ENCODE results near the gene SRSF1.
"Not testable (repeated sequence)": the region's sequence is repeated elsewhere in the genome, so short reads cannot be mapped to it uniquely, and the experiment has no call there.

Gene SRSF1, protein sequence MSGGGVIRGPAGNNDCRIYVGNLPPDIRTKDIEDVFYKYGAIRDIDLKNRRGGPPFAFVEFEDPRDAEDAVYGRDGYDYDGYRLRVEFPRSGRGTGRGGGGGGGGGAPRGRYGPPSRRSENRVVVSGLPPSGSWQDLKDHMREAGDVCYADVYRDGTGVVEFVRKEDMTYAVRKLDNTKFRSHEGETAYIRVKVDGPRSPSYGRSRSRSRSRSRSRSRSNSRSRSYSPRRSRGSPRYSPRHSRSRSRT

DNA sequence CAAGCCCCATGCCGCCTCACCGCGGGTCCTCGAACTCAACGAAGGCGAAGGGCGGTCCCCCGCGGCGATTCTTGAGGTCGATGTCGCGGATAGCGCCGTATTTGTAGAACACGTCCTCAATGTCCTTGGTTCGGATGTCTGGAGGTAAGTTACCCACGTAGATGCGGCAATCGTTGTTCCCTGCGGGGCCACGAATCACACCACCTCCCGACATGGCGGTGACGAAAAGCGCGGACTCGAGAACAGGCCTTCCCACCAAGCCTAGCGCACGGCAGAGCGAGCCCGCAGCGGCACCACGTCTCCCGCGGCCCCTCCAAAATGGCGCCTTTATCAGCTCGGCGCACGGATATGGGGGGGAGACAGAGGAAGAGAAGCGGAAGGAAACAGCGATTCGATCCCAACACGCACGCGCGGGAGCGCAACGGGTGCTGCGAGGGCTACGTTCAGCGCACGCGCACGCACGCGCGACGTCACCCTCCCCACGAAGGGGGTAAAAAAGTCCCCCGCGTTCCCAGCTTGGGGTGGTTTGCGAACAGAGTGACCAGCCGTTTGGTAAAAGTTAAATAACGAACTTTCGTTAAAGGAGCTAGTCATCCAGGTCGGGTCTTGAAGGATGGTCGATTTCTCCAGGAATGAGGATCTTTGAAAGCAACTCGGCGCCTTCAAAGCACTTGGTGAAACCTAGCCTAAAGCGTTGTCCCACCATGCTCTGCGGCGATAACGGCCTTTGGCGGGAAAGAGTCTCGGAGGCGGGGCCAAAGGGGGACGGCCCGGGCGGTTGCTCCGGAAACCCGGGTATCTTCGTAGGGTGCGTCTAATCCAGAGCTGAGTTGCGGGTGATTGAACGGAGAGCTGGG is at the start of gene SRSF1:
TSS of gene SRSF1 (minus strand) at position 323 of the 857 bp plus-strand sequence. CDS start at position 214, 109 bp downstream.
- peak; percentile 96 for FAIRE-seq

DNA sequence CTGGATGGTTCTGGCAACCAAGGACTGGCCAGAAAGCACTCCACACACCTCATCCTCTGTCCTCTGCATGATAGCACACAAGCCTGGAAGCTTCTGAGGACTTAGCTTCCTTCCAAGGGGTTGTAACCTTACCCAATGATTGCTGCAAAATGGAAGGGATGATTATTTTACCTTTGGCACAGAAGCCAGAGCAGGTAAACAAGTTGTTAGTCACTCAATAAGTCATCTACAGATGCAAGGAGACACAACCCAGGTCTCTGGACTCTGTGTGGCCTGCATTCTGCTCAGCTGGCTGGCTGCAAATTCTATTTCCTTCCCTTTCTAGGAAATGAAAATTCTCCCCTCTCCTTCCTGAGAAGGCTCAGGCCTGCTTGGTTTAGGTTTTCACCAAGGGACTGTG is 49.4 kb upstream of the SRSF1 start:
- FAIRE-seq: no peak
- DNase-seq (ENCODE audit: insufficient read length, low spot score): no peak

More for the DNA sequence above, at the start of gene SRSF1:
- DNase-seq (ENCODE audit: insufficient read length, low spot score): peak; percentile 80

DNA sequence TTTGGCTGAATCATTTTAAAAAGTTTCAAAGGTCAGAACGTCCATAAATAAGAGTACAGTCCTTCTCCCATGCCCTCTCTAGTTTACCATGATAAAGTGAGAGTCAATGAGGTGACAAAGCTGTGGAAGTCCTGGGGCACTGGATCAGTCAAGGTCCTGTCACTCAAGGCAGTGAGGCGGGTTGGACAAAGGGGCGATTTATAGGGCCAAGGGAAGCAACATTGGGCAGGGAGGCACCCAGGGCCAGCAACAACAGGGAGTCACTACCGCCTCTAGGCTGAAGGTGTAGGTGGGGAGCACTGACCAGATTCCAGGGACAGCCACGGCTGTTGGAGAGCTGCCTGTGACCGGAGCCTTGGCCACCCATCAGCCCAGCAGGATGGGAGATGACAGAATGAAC is 47.6 kb upstream of the SRSF1 start:
- FAIRE-seq: no peak
- DNase-seq (ENCODE audit: insufficient read length, low spot score): no peak

GRCh38 chr17:58052945-58053715 is 46.1 kb upstream of the SRSF1 start:
- no peak for DNase-seq (ENCODE audit: insufficient read length, low spot score)
- no peak for FAIRE-seq

- DNase-seq (ENCODE audit: insufficient read length, low spot score): no peak
- no peak for FAIRE-seq
These were observed 45.4 kb upstream of the SRSF1 start for GRCh38 chr17:58052407-58052806.

- FAIRE-seq: no peak
- DNase-seq (ENCODE audit: insufficient read length, low spot score): no peak
These were observed 44.4 kb upstream of the SRSF1 start for GRCh38 chr17:58051468-58051867.

DNA sequence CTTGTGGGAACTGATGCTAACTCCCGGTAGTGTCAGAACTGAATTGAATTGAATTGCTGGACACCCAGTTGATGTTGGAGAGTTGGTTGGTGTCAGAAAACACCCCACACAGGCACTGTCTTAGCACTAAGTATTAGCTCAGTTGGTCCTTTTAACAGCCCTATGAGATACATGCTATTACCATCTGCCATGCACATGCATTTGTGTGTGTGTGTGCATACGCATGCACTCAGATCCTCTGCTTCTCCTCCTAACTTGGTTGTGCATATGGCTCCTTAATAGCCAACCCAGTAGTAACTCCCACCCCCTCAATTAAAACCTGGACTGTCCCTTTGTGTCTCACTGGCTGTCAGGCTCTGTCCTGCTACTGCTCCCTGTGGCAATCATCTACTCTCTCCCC is 43.9 kb upstream of the SRSF1 start:
- FAIRE-seq (no peak), DNase-seq (ENCODE audit: insufficient read length, low spot score) (no peak)

GRCh38 chr17:58049533-58049932 is 42.5 kb upstream of the SRSF1 start:
- FAIRE-seq: no peak
- DNase-seq (ENCODE audit: insufficient read length, low spot score): no peak

GRCh38 chr17:58047376-58048150 is 40.5 kb upstream of the SRSF1 start:
- DNase-seq (ENCODE audit: insufficient read length, low spot score): no peak
- no peak for FAIRE-seq

DNA sequence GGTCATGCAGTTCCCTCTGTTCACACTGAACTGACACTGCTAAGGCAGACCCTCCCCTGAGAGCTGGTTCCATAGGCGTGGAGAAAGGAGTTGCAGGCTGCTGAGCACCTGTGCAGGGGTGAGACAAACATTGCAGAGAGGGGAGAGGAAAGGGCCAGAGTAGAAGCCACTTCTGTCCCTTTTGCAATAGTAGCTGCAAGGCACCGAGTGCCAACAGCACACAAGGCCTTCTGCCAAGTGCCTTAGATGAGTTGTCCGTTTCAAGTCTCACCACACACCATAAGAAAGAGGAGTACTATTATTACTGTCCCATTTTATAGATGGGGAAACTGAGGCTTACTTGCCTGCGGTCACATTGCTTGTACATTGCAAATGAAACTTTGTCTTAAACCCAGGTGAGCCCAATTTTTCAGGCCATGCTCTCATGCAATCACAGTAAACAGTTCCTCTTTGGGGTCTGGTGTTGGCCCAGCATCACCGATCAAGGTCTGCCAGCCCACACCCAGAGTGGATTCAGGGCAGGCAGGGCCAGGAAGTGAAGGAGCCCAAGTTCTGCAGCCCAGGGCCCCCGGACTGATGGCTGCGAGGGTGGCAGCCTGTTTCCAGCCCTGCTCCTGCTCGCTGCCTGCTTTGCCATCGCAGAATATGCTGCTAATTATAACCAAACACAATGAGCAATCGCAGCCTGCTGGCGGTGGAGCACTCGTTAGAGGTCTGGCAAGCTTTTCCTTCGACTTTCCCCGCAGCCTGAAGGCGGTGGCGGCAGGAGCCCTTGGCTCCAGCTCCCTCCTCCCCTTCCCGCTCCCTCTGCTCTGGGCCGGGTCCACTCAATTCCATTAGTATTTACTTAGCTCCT is 39.4 kb upstream of the SRSF1 start:
- FAIRE-seq (no peak), DNase-seq (ENCODE audit: insufficient read length, low spot score) (no peak)

DNA sequence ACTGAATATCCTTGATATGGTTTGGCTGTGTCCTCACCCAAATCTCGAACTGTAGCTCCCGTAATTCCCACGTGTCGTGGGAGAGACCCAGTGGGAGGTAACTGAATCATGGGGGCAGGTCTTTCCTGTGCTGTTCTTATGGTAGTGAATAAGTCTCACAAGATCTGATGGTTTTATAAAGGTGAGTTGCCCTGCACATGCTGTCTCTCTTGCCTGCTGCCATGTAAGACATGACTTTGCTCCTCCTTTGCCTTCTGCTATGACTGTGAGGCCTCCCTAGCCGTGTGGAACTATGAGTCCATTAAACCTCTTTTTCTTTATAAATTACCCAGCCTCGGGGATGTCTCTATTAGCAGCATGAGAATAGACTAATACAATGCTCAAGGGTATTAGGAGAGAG is 37.2 kb upstream of the SRSF1 start:
- not testable (repeated sequence) for DNase-seq (ENCODE audit: insufficient read length, low spot score); FAIRE-seq

GRCh38 chr17:58043221-58044181 is 36.5 kb upstream of the SRSF1 start:
- DNase-seq (ENCODE audit: insufficient read length, low spot score): no peak
- no peak for FAIRE-seq

DNA sequence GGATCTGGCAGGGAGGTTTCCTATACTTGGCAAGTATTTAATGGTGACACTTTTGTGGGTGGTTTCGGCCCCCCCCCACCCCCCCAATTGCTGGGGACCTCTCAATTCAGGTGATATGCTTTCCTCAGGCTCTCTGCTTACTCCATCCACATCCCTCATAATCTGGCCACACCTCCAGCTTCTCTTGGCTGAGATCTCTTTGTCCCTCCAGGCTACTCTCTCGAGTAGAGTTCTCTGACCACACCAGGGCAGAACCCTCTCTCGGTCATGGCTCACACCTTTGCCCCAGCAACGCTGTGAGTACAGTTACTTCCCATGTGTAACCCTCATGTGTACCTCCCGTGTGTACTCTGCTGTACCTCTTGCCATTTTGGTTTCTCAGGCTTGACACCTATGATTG is 34.1 kb upstream of the SRSF1 start:
- FAIRE-seq (no peak), DNase-seq (ENCODE audit: insufficient read length, low spot score) (no peak)

- FAIRE-seq (no peak), DNase-seq (ENCODE audit: insufficient read length, low spot score) (no peak)
These were observed 33.3 kb upstream of the SRSF1 start for GRCh38 chr17:58040386-58040785.

GRCh38 chr17:58039975-58040374 is 32.9 kb upstream of the SRSF1 start:
- no peak for DNase-seq (ENCODE audit: insufficient read length, low spot score)
- no peak for FAIRE-seq

DNA sequence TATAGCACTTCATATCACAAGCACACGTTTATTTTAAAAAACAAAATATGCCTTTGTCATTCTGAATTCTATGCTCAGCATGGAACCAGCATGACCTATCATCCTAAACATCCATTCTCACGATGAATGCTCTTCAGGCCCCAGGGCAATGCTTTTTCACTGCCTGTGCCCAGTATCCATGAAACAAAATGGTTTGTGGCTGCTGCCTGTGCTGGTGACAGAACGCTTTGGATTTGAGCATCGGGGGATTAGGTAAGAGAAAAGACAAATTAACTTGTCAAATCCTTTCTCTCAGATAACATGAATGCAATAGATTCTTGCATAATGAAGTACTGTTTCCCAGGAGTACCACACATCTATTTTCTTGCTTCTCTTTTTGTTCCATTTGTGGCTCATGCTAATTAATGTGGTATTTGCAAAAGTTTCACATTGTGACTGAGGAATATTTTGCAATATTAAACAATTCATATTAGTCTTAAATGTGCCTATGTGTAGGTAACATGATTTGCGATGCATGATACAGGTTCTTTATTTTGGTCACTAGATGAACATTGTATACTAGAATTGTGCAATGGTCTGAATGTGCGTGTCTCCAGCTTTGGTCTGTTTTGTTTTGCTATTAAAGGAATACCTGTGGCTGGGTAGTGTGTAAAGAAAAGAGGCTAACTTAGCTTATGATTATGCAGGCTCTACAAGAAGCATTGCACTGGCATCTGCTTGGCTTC is 25.8 kb upstream of the SRSF1 start:
- FAIRE-seq (no peak), DNase-seq (ENCODE audit: insufficient read length, low spot score) (no peak)

DNA sequence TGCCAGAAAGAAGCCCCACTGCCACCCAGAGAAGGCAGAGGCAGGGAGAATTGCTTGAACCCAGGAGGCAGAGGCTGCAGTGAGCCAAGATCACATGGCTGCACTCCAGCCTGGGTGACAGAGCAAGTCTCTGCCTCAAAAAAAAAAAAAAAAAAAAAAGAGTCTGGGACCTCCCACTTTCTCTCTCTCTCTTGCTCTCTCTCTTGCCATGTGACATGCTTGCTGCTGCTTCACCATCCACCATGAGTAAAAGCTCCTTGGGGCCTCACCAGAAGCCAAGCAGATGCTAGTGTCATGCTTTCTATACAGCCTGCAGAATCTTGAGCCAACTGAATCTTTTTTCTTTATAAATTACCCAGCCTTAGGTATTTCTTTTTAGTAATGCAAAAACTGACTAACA is 21.5 kb upstream of the SRSF1 start:
- FAIRE-seq: no peak
- no peak for DNase-seq (ENCODE audit: insufficient read length, low spot score)

- DNase-seq (ENCODE audit: insufficient read length, low spot score): no peak
These were observed 13.4 kb upstream of the SRSF1 start for GRCh38 chr17:58020401-58020800.

More at GRCh38 chr17:58020401-58020800, 13.4 kb upstream of the SRSF1 start:
- FAIRE-seq: no peak

Data from GM19239 (cell line).